Stimulated activated CD8-positive, alpha-beta memory T cell treated with anti-CD3 and anti-CD28 coated beads, Interleukin-15, amount 100 ng/mL, for 1 hour (primary cell): ENCODE measurements around the gene SCUBE2.
A peak's percentile ranks its signal among the peaks of the same experiment; 100 is the strongest.
"Not testable (repeated sequence)": the region's sequence is repeated elsewhere in the genome, so short reads cannot be mapped to it uniquely, and the experiment has no call there.

Source experiments
- DNase-seq: peaks from one replicate; pipeline ENCODE4 v3.0.0-alpha.2; 2020; ENCODE audit warnings: low read depth

The SCUBE2 gene

GRCh38 chr11:9042488-9042887 is 48.9 kb downstream of the SCUBE2 start:
- no peak for DNase-seq

GRCh38 chr11:9041747-9042146 is 49.7 kb downstream of the SCUBE2 start:
- DNase-seq: no peak

- DNase-seq: no peak
These were observed 51.0 kb downstream of the SCUBE2 start for GRCh38 chr11:9040410-9040809.

- no peak for DNase-seq
These were observed 51.5 kb downstream of the SCUBE2 start for GRCh38 chr11:9039863-9040262.

GRCh38 chr11:9039198-9039597 is 52.2 kb downstream of the SCUBE2 start:
- DNase-seq: no peak

GRCh38 chr11:9038541-9038940 is 52.9 kb downstream of the SCUBE2 start:
- no peak for DNase-seq

- DNase-seq: no peak
These were observed 53.4 kb downstream of the SCUBE2 start for GRCh38 chr11:9037963-9038362.

GRCh38 chr11:9037046-9037780 is 54.2 kb downstream of the SCUBE2 start:
- no peak for DNase-seq

- DNase-seq: no peak
These were observed 60.8 kb downstream of the SCUBE2 start for GRCh38 chr11:9030601-9031000.

GRCh38 chr11:9029422-9029821 is 62.0 kb downstream of the SCUBE2 start:
- DNase-seq: no peak

- DNase-seq: no peak
These were observed 62.8 kb downstream of the SCUBE2 start for GRCh38 chr11:9028581-9028980.

- DNase-seq: no peak
These were observed 66.1 kb downstream of the SCUBE2 start for GRCh38 chr11:9025101-9025850.

GRCh38 chr11:9022961-9023680 is 68.3 kb downstream of the SCUBE2 start:
- no peak for DNase-seq

- DNase-seq: no peak
These were observed 70.5 kb downstream of the SCUBE2 start for GRCh38 chr11:9020916-9021315.

- no peak for DNase-seq
These were observed 71.5 kb downstream of the SCUBE2 start for GRCh38 chr11:9019861-9020260.

- no peak for DNase-seq
These were observed 73.6 kb downstream of the SCUBE2 start for GRCh38 chr11:9017773-9018172.

GRCh38 chr11:9016916-9017642 is 74.3 kb downstream of the SCUBE2 start:
- no peak for DNase-seq

- peak; percentile 17 for DNase-seq
These were observed 75.7 kb downstream of the SCUBE2 start for GRCh38 chr11:9015677-9016076.

GRCh38 chr11:9014826-9015225 is 76.6 kb downstream of the SCUBE2 start:
- no peak for DNase-seq

- DNase-seq: no peak
These were observed 78.0 kb downstream of the SCUBE2 start for GRCh38 chr11:9013373-9013772.

GRCh38 chr11:9009538-9009937 is 81.9 kb downstream of the SCUBE2 start:
- not testable (repeated sequence) for DNase-seq

- no peak for DNase-seq
These were observed 82.7 kb downstream of the SCUBE2 start for GRCh38 chr11:9008661-9009060.
